Fibroblast of the conjunctiva (primary cell): ENCODE measurements around the gene GRK5.

ENCODE experiments used
- DNase-seq: peaks from one replicate; pipeline ENCODE4 v3.0.0-alpha.2; 2010; ENCODE audit warnings: low read depth

The GRK5 gene

GRCh38 chr10:119364645-119365600 lies 157.6 kb downstream of the GRK5 start:
- no peak for DNase-seq

GRCh38 chr10:119365773-119366599 lies 158.6 kb downstream of the GRK5 start:
- no peak for DNase-seq

GRCh38 chr10:119367841-119368549 lies 160.6 kb downstream of the GRK5 start:
- DNase-seq: no peak

- no peak for DNase-seq
Measured at GRCh38 chr10:119368581-119368980, 161.2 kb downstream of the GRK5 start.

GRCh38 chr10:119368991-119369869 lies 161.9 kb downstream of the GRK5 start:
- DNase-seq: no peak

GRCh38 chr10:119370111-119370741 lies 162.9 kb downstream of the GRK5 start:
- DNase-seq: peak; percentile 60

- peak; percentile 93 for DNase-seq
Measured at GRCh38 chr10:119370972-119371703, 163.8 kb downstream of the GRK5 start.

- no peak for DNase-seq
Measured at GRCh38 chr10:119371704-119372663, 164.6 kb downstream of the GRK5 start.

- DNase-seq: no peak
Measured at GRCh38 chr10:119373294-119374102, 166.1 kb downstream of the GRK5 start.

- DNase-seq: no peak
Measured at GRCh38 chr10:119374236-119374635, 166.9 kb downstream of the GRK5 start.

GRCh38 chr10:119375574-119376272 lies 168.4 kb downstream of the GRK5 start:
- peak; percentile 38 for DNase-seq

- DNase-seq: no peak
Measured at GRCh38 chr10:119377451-119377957, 170.1 kb downstream of the GRK5 start.

- no peak for DNase-seq
Measured at GRCh38 chr10:119377958-119378736, 170.8 kb downstream of the GRK5 start.

- DNase-seq: no peak
Measured at GRCh38 chr10:119378737-119379067, 171.3 kb downstream of the GRK5 start.

GRCh38 chr10:119379466-119380071 lies 172.2 kb downstream of the GRK5 start:
- DNase-seq: no peak
